GM19467 (cell line): ENCODE measurements around the gene FKTN.

Experiments
- ATAC-seq: cut with Tn5 transposase; IDR thresholded peaks from one replicate; pipeline ENCODE4 v1.9.1; 2021; ENCODE audit warnings: mild to moderate bottlenecking, moderate library complexity; ENCODE audit not compliant: unreplicated experiment

The FKTN gene

GRCh38 chr9:105676351-105676923 is 118.5 kb downstream of the FKTN start:
- no peak for ATAC-seq

- ATAC-seq, result no peak
Measured at GRCh38 chr9:105678163-105678562, 120.2 kb downstream of the FKTN start.

GRCh38 chr9:105678781-105679180 is 120.8 kb downstream of the FKTN start:
- ATAC-seq, result no peak

GRCh38 chr9:105679257-105680022 is 121.5 kb downstream of the FKTN start:
- ATAC-seq, result no peak

GRCh38 chr9:105681313-105681712 is 123.4 kb downstream of the FKTN start:
- no peak for ATAC-seq

- ATAC-seq, result no peak
Measured at GRCh38 chr9:105681724-105682123, 123.8 kb downstream of the FKTN start.

- no peak for ATAC-seq
Measured at GRCh38 chr9:105683688-105684275, 125.9 kb downstream of the FKTN start.

GRCh38 chr9:105686936-105687335 is 129.0 kb downstream of the FKTN start:
- ATAC-seq, result no peak
